K562 (cell line): ENCODE data around the gene ANKRD13B. TPM values are rescaled to one million over a fixed set of nuclear protein-coding genes. Genes with fewer than 3 reads are reported as not detected.

Source experiments
- CBFA2T3 ChIP-seq: fragments of 450-650 bp; IDR thresholded peaks from 2 replicates; pipeline ENCODE4 v1.6.1; 2017
- CHD4 ChIP-seq: fragments of 200-600 bp; sonication (generic); IDR thresholded peaks from 3 replicates; pipeline ENCODE4 v1.6.1; 2012; ENCODE audit warnings: low read depth, mild to moderate bottlenecking, mixed read lengths, low read length, inconsistent platforms; ENCODE audit not compliant: insufficient read depth, insufficient replicate concordance, poor library complexity, severe bottlenecking
- CTCF ChIP-seq, 3 experiments: IDR thresholded peaks in 2 of 3; conservative IDR thresholded peaks in 1 of 3; 2 replicates each; pipeline ENCODE4 v1.5.1; 2011 to 2012; ENCODE audit warnings: low read length in 3 of 3, mild to moderate bottlenecking in 3 of 3, control low read depth in 2 of 3, improper control_type of control experiment in 1 of 3, inconsistent platforms in 1 of 3, low read depth in 1 of 3, mixed read lengths in 1 of 3, moderate library complexity in 1 of 3; ENCODE audit not compliant: insufficient read depth in 2 of 3
- DIDO1 ChIP-seq: fragments of 450-650 bp; IDR thresholded peaks from 2 replicates; pipeline ENCODE4 v1.6.1; 2016; ENCODE audit warnings: low read depth, missing biosample characterization, missing genetic modification characterization
- EP400 ChIP-seq: fragments of 450-650 bp; IDR thresholded peaks from 2 replicates; pipeline ENCODE4 v1.6.1; 2017; ENCODE audit warnings: antibody characterized with exemption, mild to moderate bottlenecking, moderate library complexity
- ETV5 ChIP-seq: sonication (generic); formaldehyde crosslinking; IDR thresholded peaks from 2 replicates; pipeline ENCODE4 v1.4.0; 2020; ENCODE audit warnings: low read depth, mild to moderate bottlenecking, missing genetic modification reagents
- HMG20A ChIP-seq: fragments of 450-650 bp; formaldehyde crosslinking; conservative IDR thresholded peaks from 2 replicates; pipeline ENCODE4 v1.4.0; 2020; ENCODE audit warnings: mild to moderate bottlenecking, mixed read lengths
- ILK ChIP-seq: fragments of 450-650 bp; IDR thresholded peaks from 2 replicates; pipeline ENCODE4 v1.6.1; 2016; ENCODE audit warnings: missing genetic modification characterization, low read depth, mild to moderate bottlenecking, missing compliant biosample characterization, moderate library complexity, borderline replicate concordance
- KLF13 ChIP-seq: fragments of 450-650 bp; IDR thresholded peaks from 2 replicates; pipeline ENCODE4 v1.6.1; 2016; ENCODE audit warnings: missing genetic modification characterization, low read depth, mild to moderate bottlenecking, missing compliant biosample characterization, moderate library complexity, borderline replicate concordance
- MIER1 ChIP-seq: fragments of 450-650 bp; IDR thresholded peaks from 2 replicates; pipeline ENCODE4 v1.6.1; 2016; ENCODE audit warnings: antibody characterized with exemption, mild to moderate bottlenecking, low read depth
- MYC ChIP-seq, 2 experiments: fragments of 250-450 bp in 1 of 2; sonication (Bioruptor Pico) in 1 of 2; IDR thresholded peaks; 2 replicates each; pipeline versions ENCODE4 v1.5.1 to v1.6.1; 2012 to 2021; ENCODE audit warnings: low read depth in 2 of 2, borderline replicate concordance in 1 of 2, improper control_type of control experiment in 1 of 2, low read length in 1 of 2, mild to moderate bottlenecking in 1 of 2, moderate library complexity in 1 of 2
- NCOA1 ChIP-seq: fragments of 450-650 bp; IDR thresholded peaks from 2 replicates; pipeline ENCODE4 v1.6.1; 2016; ENCODE audit warnings: low read depth
- NCOA2 ChIP-seq, 2 experiments: fragments of 450-650 bp; IDR thresholded peaks; 2 replicates each; pipeline ENCODE4 v1.6.1; 2018; ENCODE audit warnings: mild to moderate bottlenecking in 2 of 2, moderate library complexity in 1 of 2; ENCODE audit not compliant: partially characterized antibody in 2 of 2
- RAD51 ChIP-seq: fragments of 450-650 bp; IDR thresholded peaks from 2 replicates; pipeline ENCODE4 v1.7.1; 2016; ENCODE audit warnings: low read depth, mild to moderate bottlenecking, borderline replicate concordance
- RBM39 ChIP-seq: fragments of 200-400 bp; formaldehyde crosslinking; optimal IDR thresholded peaks from 2 replicates; pipeline ENCODE3; 2018; ENCODE audit warnings: low read depth, low read length
- SOX6 ChIP-seq: fragments of 450-650 bp; IDR thresholded peaks from 2 replicates; pipeline ENCODE4 v1.6.1; 2014; ENCODE audit warnings: mild to moderate bottlenecking
- SPI1 ChIP-seq: IDR thresholded peaks from 2 replicates; pipeline ENCODE4 v1.6.1; 2011; ENCODE audit warnings: low read depth, low read length, control low read depth, borderline replicate concordance
- STAG1 ChIP-seq: sonication (generic); formaldehyde crosslinking; IDR thresholded peaks from 2 replicates; pipeline ENCODE4 v1.5.0; 2020; ENCODE audit warnings: missing genetic modification reagents, borderline replicate concordance
- XRCC3 ChIP-seq: fragments of 450-650 bp; IDR thresholded peaks from 2 replicates; pipeline ENCODE4 v1.6.1; 2017; ENCODE audit warnings: mild to moderate bottlenecking, moderate library complexity
- ZBTB17 ChIP-seq: fragments of 450-650 bp; formaldehyde crosslinking; IDR thresholded peaks from 2 replicates; pipeline ENCODE4 v1.4.0; 2020; ENCODE audit warnings: mild to moderate bottlenecking
- ZC3H4 ChIP-seq: sonication (generic); formaldehyde crosslinking; IDR thresholded peaks from 2 replicates; pipeline ENCODE4 v1.9.0; 2021; ENCODE audit warnings: missing genetic modification reagents, borderline replicate concordance
- ZNF146 ChIP-seq: IDR thresholded peaks from one replicate; pipeline ENCODE4 v1.6.1; 2018; ENCODE audit warnings: missing compliant biosample characterization; ENCODE audit not compliant: unreplicated experiment
- ZNF274 ChIP-seq: IDR thresholded peaks from 2 replicates; pipeline ENCODE4 v1.6.1; 2011; ENCODE audit warnings: low read depth, mild to moderate bottlenecking, low read length, moderate library complexity, borderline replicate concordance
- ZNF282 ChIP-seq: sonication (generic); formaldehyde crosslinking; IDR thresholded peaks from 2 replicates; pipeline ENCODE4 v1.8.1; 2023; ENCODE audit warnings: missing genetic modification reagents
- ZNF3 ChIP-seq: fragments of 250-450 bp; sonication (Bioruptor Pico); IDR thresholded peaks from 2 replicates; pipeline ENCODE4 v1.5.0; 2021; ENCODE audit warnings: mild to moderate bottlenecking, moderate library complexity
- ZNF444 ChIP-seq: fragments of 250-450 bp; sonication (Bioruptor Pico); IDR thresholded peaks from 2 replicates; pipeline ENCODE4 v1.4.0; 2020; ENCODE audit warnings: mild to moderate bottlenecking, moderate library complexity
- ZNF551 ChIP-seq: fragments of 250-450 bp; sonication (Bioruptor Pico); IDR thresholded peaks from 2 replicates; pipeline ENCODE4 v1.5.0; 2021; ENCODE audit warnings: mild to moderate bottlenecking, moderate library complexity
- ZNF583 ChIP-seq: fragments of 250-450 bp; sonication (Bioruptor Pico); IDR thresholded peaks from 2 replicates; pipeline ENCODE4 v1.4.0; 2020
- polyA plus RNA-seq, 8 experiments: library from polyadenylated mRNA; depleted of rRNA in 4 of 8; stranded (reverse) in 5 of 8; unstranded in 3 of 8; fragments of >200 nt; fragmentation: Nextera tagmentation in 2 of 8; fragmentation: Illumina TruSeq in 1 of 8; extraction: Ambion mirVana in 2 of 8; extraction: Trizol in 1 of 8; gene quantifications; 2 replicates each; pipeline versions ENCODE4 v1.2.1 to v1.2.3, GENCODE V29; 2011 to 2014; ENCODE audit warnings: inconsistent platforms in 1 of 8, missing spikeins in 1 of 8
- total RNA-seq, 7 experiments: library from RNA; depleted of rRNA in 6 of 7; stranded (reverse); fragments of >200 nt in 6 of 7; fragmentation: Illumina TruSeq in 2 of 7; extraction: Trizol in 2 of 7; gene quantifications; 2 replicates each; pipeline versions ENCODE4 v1.2.1 to v1.2.3, GENCODE V29; 2011 to 2021; ENCODE audit warnings: low replicate concordance in 1 of 7

ANKRD13B gene
- total and polyA plus RNA-seq, 9 of the 15 experiments (the other 6 are each of a cell fraction or from before 2014, with no cell fraction given), result 0.15 to 28.1 (median 4.6) TPM

DNA sequence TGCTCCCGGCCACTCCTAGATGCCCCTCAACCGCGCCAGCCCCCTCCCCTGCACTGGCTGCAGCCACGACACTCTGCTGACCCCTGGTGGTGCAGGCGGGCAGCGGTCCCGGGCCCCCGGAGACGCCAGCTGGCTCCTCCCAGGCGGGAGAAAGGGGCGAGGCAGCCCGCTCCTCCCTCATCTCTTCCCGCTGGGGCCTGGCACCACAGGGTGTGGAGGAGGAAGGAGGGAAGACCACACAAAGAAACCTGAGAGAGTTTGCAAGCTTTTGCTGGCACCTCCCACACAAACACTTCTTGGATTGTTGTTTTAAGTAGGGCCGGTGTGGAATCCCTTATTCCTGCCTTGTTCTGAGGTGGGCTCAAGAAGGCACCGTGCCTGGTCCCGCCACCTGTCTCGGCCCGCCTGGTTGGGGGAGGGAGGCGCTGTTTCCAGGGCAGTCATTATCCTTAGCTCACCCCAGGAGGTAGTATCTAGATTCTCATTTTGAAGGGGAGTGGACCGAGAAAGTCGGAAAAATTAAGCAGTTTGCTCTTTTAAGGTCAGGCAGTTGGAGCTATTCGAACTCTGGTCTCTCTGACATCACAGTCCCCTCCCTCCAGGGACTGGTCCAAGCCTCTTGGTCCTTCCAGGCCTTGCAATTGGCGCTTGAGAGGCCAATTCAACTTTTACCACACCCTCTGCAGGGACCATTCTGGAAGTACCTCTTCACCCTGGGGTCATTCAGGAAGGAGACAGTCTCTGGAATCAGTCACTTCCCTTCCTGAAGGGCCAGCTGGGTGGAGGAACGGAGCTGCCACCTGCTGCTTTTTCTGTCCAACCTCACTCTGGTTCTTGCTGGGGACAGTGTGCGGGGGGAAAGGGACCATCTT lies 959 bp upstream of the ANKRD13B start (continued):
- TF ChIP-seq ETV5, result no peak
- peak; percentile 69; the same call in 1 of the 2 replicates for TF ChIP-seq STAG1 (CRISPR knock-in tag)
- 0 out of 2 replicates have a peak, but pooled peaks have one; percentile 39 for TF ChIP-seq ZBTB17
- TF ChIP-seq DIDO1 (tag), result no peak
- no peak for TF ChIP-seq ZC3H4 (CRISPR knock-in tag)
- TF ChIP-seq HMG20A, result no peak
- no peak for TF ChIP-seq NCOA1
- TF ChIP-seq ZNF3, result no peak
- TF ChIP-seq RAD51, result no peak
- TF ChIP-seq CHD4, result no peak
- TF ChIP-seq KLF13, result no peak
- TF ChIP-seq CBFA2T3, result 0 out of 2 replicates have a peak, but pooled peaks have one; percentile 9
- TF ChIP-seq ZNF282 (CRISPR knock-in tag), result no peak
- TF ChIP-seq MIER1, result no peak
- no peak for TF ChIP-seq SOX6
- no peak for TF ChIP-seq ZNF444
- no peak for TF ChIP-seq ZNF146
- TF ChIP-seq EP400, result peak; percentile 45; the same call in 1 of the 2 replicates
- TF ChIP-seq XRCC3, result no peak
- TF ChIP-seq MYC (IDR thresholded peaks at IDR 0.05; ENCODE audit: low read depth, low read length), result peak; percentile 56
- TF ChIP-seq MYC (CRISPR knock-in tag; IDR thresholded peaks at IDR 0.05; ENCODE audit: borderline replicate concordance, low read depth), result no peak
- no peak for TF ChIP-seq RBM39
- peak; percentile 39; the same call in 1 of the 2 replicates for TF ChIP-seq SPI1
- TF ChIP-seq NCOA2 (IDR thresholded peaks at IDR 0.05; ENCODE audit: partially characterized antibody in 2 of 2), result no peak
- TF ChIP-seq ILK (tag), result no peak
- no peak for TF ChIP-seq ZNF583 (CRISPR knock-in tag)
- peak; percentile 93 to 98 (median 95) for TF ChIP-seq CTCF (IDR thresholded peaks at IDR 0.05 in 2 of 3, conservative IDR thresholded peaks at IDR 0.05 in 1 of 3; ENCODE audit: insufficient read depth in 2 of 3, low read depth in 1 of 3, low read length in 3 of 3)
- no peak for TF ChIP-seq ZNF551
- no peak for TF ChIP-seq ZNF274
